Left ventricle myocardium inferior (tissue), 1 donor: ENCODE data around the gene KRTAP12-4. TPM values are rescaled to one million over a fixed set of nuclear protein-coding genes. Genes with fewer than 3 reads are reported as not detected.
"Not testable (repeated sequence)": the region's sequence is repeated elsewhere in the genome, so short reads cannot be mapped to it uniquely, and the experiment has no call there.

Experiments used
- DNase-seq: peaks from one replicate; pipeline ENCODE4 v3.0.0-alpha.2; 2020
- H3K27ac ChIP-seq: fragments of 200-600 bp; replicated peaks from 2 replicates; pipeline ENCODE4 v1.8.0; 2021
- H3K27me3 ChIP-seq: fragments of 200-600 bp; 2 replicates; pipeline ENCODE4 v1.8.0; 2021; ENCODE audit warnings: low read depth
- H3K36me3 ChIP-seq: fragments of 200-600 bp; 2 replicates; pipeline ENCODE4 v1.8.0; 2021
- H3K4me1 ChIP-seq: fragments of 200-600 bp; 2 replicates; pipeline ENCODE4 v1.8.0; 2021
- H3K4me3 ChIP-seq: fragments of 200-600 bp; 2 replicates; pipeline ENCODE4 v1.8.0; 2021; ENCODE audit warnings: mild to moderate bottlenecking, moderate library complexity
- H3K9me3 ChIP-seq: fragments of 200-600 bp; replicated peaks from 2 replicates; pipeline ENCODE4 v1.8.0; 2021
- CTCF ChIP-seq: fragments of 200-600 bp; IDR thresholded peaks from 2 replicates; pipeline ENCODE4 v1.8.0; 2021; ENCODE audit warnings: antibody characterized with exemption, mild to moderate bottlenecking, borderline replicate concordance
- intact Hi-C: fragments of 100-400 bp; cut with micrococcal nuclease; formaldehyde crosslinking; loops from one replicate; pipeline ENCODE4 v1.11.0; 2022
- total RNA-seq: library from RNA; stranded (reverse); fragmentation: NEBNext Ultra II Directional; extraction: Animal tissue kit (Norgen Biotek cat#: 25700); gene quantifications from one replicate; pipeline ENCODE4 v1.2.1, GENCODE V29; 2021
- donor health status: DM: no; HTN: yes; CAD: no; lungs with severe emphysema.

The KRTAP12-4 gene
- total RNA-seq, 1 donor from 2014 or later, result not detected

- no peaks in the 10 kb centered on the region for H3K4me1 ChIP-seq
- H3K36me3 ChIP-seq, result no peaks in the 10 kb centered on the region
- H3K27ac ChIP-seq, result no peak overlapping the region
- no peak for TF ChIP-seq CTCF
- no peak overlapping the region for H3K4me3 ChIP-seq
- H3K9me3 ChIP-seq, result peaks cover 40% of the 10 kb centered on the region
- intact Hi-C loops, result no loop called here
- DNase-seq, result no peak
- peaks cover 35% of the 10 kb centered on the region for H3K27me3 ChIP-seq
These were observed 13.7 kb downstream of the KRTAP12-4 start for GRCh38 chr21:44640761-44641160.

DNA sequence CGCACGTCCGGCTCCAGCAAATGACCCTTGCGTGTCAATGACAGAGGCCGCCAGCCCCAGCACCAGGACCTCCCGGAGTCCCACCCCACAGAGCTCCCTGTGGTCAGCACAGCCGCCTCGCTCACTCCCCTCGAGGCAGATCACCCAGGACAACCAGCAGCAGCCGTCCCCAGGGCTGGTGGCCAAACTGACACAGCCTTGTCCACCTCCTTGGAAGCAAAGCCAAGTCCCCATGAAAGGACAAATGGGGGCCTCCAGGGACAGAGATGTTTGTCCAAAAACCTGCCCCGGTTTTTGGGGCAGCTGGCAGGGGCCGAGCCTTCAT is 15.2 kb downstream of the KRTAP12-4 start:
- H3K27ac ChIP-seq, result no peak overlapping the region
- no peak for DNase-seq
- intact Hi-C loops, result no loop called here
- no peak for TF ChIP-seq CTCF
- H3K27me3 ChIP-seq, result peaks cover 35% of the 10 kb centered on the region
- H3K9me3 ChIP-seq, result peaks cover 25% of the 10 kb centered on the region
- no peaks in the 10 kb centered on the region for H3K36me3 ChIP-seq
- H3K4me3 ChIP-seq, result no peak overlapping the region
- no peaks in the 10 kb centered on the region for H3K4me1 ChIP-seq

DNA sequence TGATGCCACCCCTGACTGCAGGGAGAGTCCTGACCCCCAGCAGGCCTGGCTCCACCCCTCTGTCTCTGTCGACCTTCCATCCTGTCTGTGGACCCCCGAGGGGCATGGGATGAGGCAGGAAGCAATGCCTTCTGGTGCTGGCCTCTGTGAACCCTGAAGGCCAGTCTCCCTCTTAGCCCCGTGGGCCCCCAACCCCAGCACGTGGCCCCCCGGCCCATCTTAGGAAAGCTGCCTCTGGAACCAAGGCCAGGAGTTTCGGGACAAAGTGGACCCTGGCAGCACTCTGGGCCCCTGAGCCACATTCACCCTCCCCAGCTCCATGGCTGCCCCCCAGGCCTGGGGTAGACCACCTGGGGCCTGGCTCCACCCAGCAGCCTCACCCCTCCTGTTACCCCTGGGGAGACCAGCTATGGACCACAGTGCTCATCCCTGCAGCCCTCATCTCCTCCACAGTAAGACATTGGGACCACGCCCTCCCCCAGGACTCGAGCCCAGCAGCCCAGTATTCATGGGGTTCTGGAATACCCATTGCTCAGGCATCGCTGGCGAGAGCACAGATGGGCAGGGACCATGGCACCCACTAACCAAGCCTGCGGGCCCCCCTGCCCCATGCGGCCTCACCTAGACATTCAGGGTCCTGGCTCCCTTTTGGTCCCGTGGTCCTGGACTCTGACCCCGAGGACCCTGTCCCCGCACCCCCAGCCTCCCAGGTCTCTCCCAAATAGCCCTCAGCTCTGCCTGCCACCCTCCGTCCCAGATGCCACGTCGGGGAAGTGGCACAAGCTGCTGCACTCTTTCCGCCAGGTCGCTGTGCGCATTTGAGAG is 15.7 kb downstream of the KRTAP12-4 start:
- H3K27ac ChIP-seq, DNase-seq, H3K4me3 ChIP-seq, H3K4me1 ChIP-seq, H3K36me3 ChIP-seq, intact Hi-C loops: not testable (repeated sequence)
- H3K27me3 ChIP-seq, result peaks cover 35% of the 10 kb centered on the region
- H3K9me3 ChIP-seq, result peaks cover 19% of the 10 kb centered on the region

- peaks cover 21% of the 10 kb centered on the region for H3K9me3 ChIP-seq
- H3K27me3 ChIP-seq, result peaks cover 35% of the 10 kb centered on the region
- H3K4me3 ChIP-seq, DNase-seq, intact Hi-C loops, H3K4me1 ChIP-seq, H3K36me3 ChIP-seq, H3K27ac ChIP-seq: not testable (repeated sequence)
These were observed 16.6 kb downstream of the KRTAP12-4 start for GRCh38 chr21:44637851-44638348.

- intact Hi-C loops, result no loop called here
- H3K9me3 ChIP-seq, result peaks cover 28% of the 10 kb centered on the region
- no peak for DNase-seq
- TF ChIP-seq CTCF, result no peak
- H3K4me3 ChIP-seq, result no peak within 1 kb of the TSS
- no peak within 1 kb of the TSS for H3K27ac ChIP-seq
- H3K27me3 ChIP-seq, result peaks cover 35% of the 10 kb centered on the region
- H3K36me3 ChIP-seq, result no peaks in the 10 kb centered on the region
- no peaks in the 10 kb centered on the region for H3K4me1 ChIP-seq
These were observed 17.2 kb downstream of the KRTAP12-4 start, which contains the start of gene KRTAP10-10 for GRCh38 chr21:44637018-44637850. TSS of gene KRTAP10-10 (plus strand) at chr21:44637356. CDS start at chr21:44637418, 62 bp downstream.

DNA sequence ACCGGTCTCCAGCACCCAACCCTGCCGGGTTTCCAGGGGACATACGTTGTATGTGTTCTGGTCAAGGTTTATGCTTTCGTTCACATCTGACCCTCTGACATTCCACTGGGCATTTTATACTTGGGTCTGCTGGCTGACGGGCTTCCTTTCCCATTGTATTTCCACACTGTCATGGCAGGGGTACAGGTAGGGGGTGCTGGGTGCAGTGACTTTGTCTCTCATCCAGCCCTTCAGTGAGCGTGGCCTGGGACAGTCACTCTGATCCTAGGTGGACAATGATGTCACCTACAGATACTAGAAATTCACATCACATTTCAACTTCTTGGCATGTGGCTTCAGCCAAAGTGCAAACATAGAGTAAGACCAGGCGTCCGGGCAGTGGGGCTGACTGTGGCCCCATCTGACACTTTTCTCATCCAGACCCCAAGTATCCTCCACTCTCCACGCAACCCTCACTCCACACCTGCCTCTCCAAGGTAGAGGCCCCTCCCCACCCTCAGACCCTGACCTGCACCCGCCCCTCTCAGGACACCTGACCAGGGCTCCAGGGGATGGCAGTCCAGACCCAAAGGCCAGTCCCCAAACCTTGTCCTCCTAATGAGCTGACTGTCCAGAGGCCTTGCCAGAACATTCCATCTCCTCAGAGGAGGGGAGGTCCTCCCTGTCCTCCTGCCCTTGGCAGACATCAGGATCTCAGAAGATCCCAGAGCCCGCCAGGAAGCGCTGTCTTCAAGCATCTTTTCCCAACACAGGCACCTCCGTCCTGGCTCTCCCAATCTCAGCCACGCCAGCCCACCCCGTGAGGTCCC is 18.0 kb downstream of the KRTAP12-4 start:
- H3K27ac ChIP-seq, result no peak overlapping the region
- H3K4me3 ChIP-seq, result no peak overlapping the region
- intact Hi-C loops, result no loop called here
- peaks cover 31% of the 10 kb centered on the region for H3K9me3 ChIP-seq
- no peak for DNase-seq
- no peak for TF ChIP-seq CTCF
- H3K4me1 ChIP-seq, result no peaks in the 10 kb centered on the region
- no peaks in the 10 kb centered on the region for H3K36me3 ChIP-seq
- peaks cover 35% of the 10 kb centered on the region for H3K27me3 ChIP-seq
